NB4 (cell line): ENCODE data around the gene FOLR2.

ENCODE experiments used
- DNase-seq: peaks from one replicate; pipeline ENCODE4 v3.0.0; 2010; ENCODE audit warnings: low read depth
- H3K4me3 ChIP-seq: one replicate; pipeline ENCODE4 v1.5.1; 2011; ENCODE audit warnings: mild to moderate bottlenecking, low read depth, low read length, moderate library complexity
- CTCF ChIP-seq: IDR thresholded peaks from one replicate; pipeline ENCODE4 v1.5.1; 2012; ENCODE audit warnings: low read depth, low read length
- MAX ChIP-seq: IDR thresholded peaks from 2 replicates; pipeline ENCODE4 v1.6.1; 2011; ENCODE audit warnings: low read depth, low read length
- MYC ChIP-seq: IDR thresholded peaks from 2 replicates; pipeline ENCODE4 v1.6.1; 2011; ENCODE audit warnings: low read depth, low read length
- POLR2A ChIP-seq: IDR thresholded peaks from 2 replicates; pipeline ENCODE4 v1.6.1; 2011; ENCODE audit warnings: mild to moderate bottlenecking; ENCODE audit not compliant: insufficient read length; ENCODE audit errors: extremely low read depth

FOLR2 gene

DNA sequence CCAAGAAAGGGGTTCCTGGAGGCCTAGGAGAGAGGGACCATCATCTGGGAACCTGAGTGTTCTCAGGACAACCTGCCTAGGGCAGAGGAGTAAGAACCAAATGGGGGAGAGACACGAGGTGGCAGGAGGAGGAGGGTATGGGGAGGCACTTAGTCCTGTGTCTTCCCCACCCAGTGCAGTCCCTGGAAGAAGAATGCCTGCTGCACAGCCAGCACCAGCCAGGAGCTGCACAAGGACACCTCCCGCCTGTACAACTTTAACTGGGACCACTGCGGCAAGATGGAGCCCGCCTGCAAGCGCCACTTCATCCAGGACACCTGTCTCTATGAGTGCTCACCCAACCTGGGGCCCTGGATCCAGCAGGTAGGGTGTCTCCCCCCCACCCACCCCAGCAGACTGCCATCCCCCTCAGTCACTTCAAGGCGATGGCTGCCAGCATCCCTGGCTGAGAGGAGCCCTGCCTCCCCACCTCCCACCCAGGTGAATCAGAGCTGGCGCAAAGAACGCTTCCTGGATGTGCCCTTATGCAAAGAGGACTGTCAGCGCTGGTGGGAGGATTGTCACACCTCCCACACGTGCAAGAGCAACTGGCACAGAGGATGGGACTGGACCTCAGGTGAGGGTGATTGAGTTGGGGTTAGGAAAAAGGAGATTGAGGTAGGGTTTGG lies 4.2 kb downstream of the FOLR2 start:
- TF ChIP-seq POLR2A (no peak), MAX (no peak), CTCF (no peak), MYC (no peak)
- no peak for DNase-seq
- H3K4me3 ChIP-seq, result no peak overlapping the region

DNA sequence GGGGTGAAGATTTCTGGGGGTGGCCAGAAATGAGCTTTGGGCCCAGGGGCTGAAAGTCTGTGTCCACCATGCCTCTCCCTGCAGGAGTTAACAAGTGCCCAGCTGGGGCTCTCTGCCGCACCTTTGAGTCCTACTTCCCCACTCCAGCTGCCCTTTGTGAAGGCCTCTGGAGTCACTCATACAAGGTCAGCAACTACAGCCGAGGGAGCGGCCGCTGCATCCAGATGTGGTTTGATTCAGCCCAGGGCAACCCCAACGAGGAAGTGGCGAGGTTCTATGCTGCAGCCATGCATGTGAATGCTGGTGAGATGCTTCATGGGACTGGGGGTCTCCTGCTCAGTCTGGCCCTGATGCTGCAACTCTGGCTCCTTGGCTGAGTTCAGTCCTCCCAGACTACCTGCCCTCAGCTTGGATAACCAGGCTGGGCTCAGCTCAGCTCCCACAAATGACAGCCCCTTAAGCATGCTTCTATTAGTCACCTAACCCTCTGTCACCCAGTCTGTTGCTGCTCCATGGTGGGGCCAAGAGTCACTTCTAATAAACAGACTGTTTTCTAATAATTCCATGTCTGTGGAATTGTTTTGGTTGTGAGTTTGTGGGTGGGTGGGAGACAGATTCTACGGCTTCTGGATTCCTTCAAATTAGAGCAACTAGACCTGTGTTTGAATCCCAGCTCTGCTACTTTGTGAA lies 4.9 kb downstream of the FOLR2 start:
- no peak overlapping the region for H3K4me3 ChIP-seq
- DNase-seq, result peak; percentile 75
- TF ChIP-seq MAX, result no peak
- TF ChIP-seq CTCF, result no peak
- TF ChIP-seq POLR2A, result no peak
- TF ChIP-seq MYC, result no peak

- no peak for DNase-seq
- H3K4me3 ChIP-seq, result peak overlapping the region; percentile 57
- TF ChIP-seq MYC (no peak), POLR2A (no peak), MAX (no peak), CTCF (no peak)
Observed at GRCh38 chr11:72222106-72222891, 5.7 kb downstream of the FOLR2 start.

- TF ChIP-seq MAX (peak; percentile 56), CTCF (no peak), POLR2A (peak; percentile 31), MYC (peak; percentile 62)
- peak overlapping the region; percentile 59 for H3K4me3 ChIP-seq
- DNase-seq, result peak; percentile 99
Observed at GRCh38 chr11:72222907-72223614, 6.5 kb downstream of the FOLR2 start.
